ENCODE results near the gene USP49. TPM values are rescaled to one million over a fixed set of nuclear protein-coding genes. Genes with fewer than 3 reads are reported as not detected.

Gene USP49
- total and polyA plus RNA-seq, 2 of the 13 experiments (the other 11 are each of a cell fraction or from before 2014, with no cell fraction given), result 2.9 to 4.3 TPM

DNA sequence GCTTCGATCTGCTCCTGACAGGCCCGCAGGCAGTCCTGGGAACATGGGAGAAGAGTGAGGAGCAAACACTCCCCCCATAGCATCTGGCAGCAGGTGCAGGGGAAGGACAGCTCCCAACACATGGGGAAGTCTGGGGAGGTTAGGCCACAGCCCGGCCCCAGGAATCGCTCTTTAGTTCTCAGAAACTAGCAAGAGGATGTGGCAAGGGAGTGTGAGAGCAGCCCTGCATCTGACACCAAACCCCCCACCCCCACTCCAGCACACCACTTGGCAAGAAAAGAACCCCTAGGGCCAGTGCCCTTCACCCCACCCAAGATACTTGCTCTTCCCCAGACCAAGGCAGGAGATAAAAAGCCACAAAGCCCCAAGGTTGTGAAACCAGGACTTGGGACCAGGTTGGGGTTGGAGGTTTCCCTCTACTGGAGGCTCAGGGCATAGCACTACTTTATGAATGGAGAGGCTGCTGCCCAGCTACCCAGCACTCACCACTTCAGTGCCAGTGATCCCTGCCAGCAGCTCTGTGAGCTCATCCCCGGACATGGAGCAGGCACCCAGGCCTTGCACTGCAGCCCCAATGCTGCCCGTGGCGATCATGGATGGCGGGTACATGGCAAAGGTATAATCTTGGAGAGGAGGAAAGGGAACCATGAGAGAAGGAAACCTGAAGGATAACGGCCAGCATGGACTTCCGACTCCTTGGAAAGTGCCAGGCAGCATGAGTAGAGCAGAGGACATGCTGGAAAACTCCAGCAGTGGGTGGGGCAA is 41.1 kb upstream of the USP49 start (continued):
- TF ChIP-seq ZNF572 (CRISPR knock-in tag; IDR thresholded peaks at IDR 0.05), result 0 out of 2 replicates have a peak, but pooled peaks have one; percentile 17
- TF ChIP-seq REPIN1 (CRISPR knock-in tag; IDR thresholded peaks at IDR 0.05; ENCODE audit: borderline replicate concordance, low read depth), result peak; percentile 46; the same call in 1 of the 2 replicates
- TF ChIP-seq SALL2 (CRISPR knock-in tag; IDR thresholded peaks at IDR 0.05), result 0 out of 2 replicates have a peak, but pooled peaks have one; percentile 42
- peak; percentile 90 for TF ChIP-seq CEBPG (CRISPR knock-in tag; IDR thresholded peaks at IDR 0.05)
- no peak for TF ChIP-seq IKZF4 (CRISPR knock-in tag; IDR thresholded peaks at IDR 0.05; ENCODE audit: borderline replicate concordance, low read depth, not compliant biosample characterization)
- no peak for TF ChIP-seq NFYC (CRISPR knock-in tag; IDR thresholded peaks at IDR 0.05)
- peak; percentile 60; the same call in 1 of the 2 replicates for TF ChIP-seq POLR2G (IDR thresholded peaks at IDR 0.05; ENCODE audit: low read depth, low read length)
- TF ChIP-seq ZNF878 (CRISPR knock-in tag; IDR thresholded peaks at IDR 0.05), result 0 out of 2 replicates have a peak, but pooled peaks have one; percentile 28
- peak; percentile 0; the same call in 1 of the 2 replicates for TF ChIP-seq RBFOX2 (IDR thresholded peaks at IDR 0.05; ENCODE audit: low read depth, low read length)
- TF ChIP-seq ZSCAN29 (CRISPR knock-in tag; conservative IDR thresholded peaks at IDR 0.05), result no peak
- TF ChIP-seq TBX2 (CRISPR knock-in tag; IDR thresholded peaks at IDR 0.05; ENCODE audit: borderline replicate concordance), result peak; percentile 26; the same call in 1 of the 2 replicates
- TF ChIP-seq NR2F1 (CRISPR knock-in tag; IDR thresholded peaks at IDR 0.05), result no peak
- TF ChIP-seq SSRP1 (CRISPR knock-in tag; IDR thresholded peaks at IDR 0.05), result peak; percentile 52; the same call in 1 of the 2 replicates
- 0 out of 2 replicates have a peak, but pooled peaks have one; percentile 60 for TF ChIP-seq SMAD3 (CRISPR knock-in tag; IDR thresholded peaks at IDR 0.05)
- no peak for TF ChIP-seq MEIS1 (CRISPR knock-in tag; IDR thresholded peaks at IDR 0.05; ENCODE audit: borderline replicate concordance)
- TF ChIP-seq, protein P1, sequence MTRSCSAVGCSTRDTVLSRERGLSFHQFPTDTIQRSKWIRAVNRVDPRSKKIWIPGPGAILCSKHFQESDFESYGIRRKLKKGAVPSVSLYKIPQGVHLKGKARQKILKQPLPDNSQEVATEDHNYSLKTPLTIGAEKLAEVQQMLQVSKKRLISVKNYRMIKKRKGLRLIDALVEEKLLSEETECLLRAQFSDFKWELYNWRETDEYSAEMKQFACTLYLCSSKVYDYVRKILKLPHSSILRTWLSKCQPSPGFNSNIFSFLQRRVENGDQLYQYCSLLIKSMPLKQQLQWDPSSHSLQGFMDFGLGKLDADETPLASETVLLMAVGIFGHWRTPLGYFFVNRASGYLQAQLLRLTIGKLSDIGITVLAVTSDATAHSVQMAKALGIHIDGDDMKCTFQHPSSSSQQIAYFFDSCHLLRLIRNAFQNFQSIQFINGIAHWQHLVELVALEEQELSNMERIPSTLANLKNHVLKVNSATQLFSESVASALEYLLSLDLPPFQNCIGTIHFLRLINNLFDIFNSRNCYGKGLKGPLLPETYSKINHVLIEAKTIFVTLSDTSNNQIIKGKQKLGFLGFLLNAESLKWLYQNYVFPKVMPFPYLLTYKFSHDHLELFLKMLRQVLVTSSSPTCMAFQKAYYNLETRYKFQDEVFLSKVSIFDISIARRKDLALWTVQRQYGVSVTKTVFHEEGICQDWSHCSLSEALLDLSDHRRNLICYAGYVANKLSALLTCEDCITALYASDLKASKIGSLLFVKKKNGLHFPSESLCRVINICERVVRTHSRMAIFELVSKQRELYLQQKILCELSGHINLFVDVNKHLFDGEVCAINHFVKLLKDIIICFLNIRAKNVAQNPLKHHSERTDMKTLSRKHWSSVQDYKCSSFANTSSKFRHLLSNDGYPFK (CRISPR knock-in tag; IDR thresholded peaks at IDR 0.05; ENCODE audit: borderline replicate concordance), result no peak
- TF ChIP-seq, protein P2, sequence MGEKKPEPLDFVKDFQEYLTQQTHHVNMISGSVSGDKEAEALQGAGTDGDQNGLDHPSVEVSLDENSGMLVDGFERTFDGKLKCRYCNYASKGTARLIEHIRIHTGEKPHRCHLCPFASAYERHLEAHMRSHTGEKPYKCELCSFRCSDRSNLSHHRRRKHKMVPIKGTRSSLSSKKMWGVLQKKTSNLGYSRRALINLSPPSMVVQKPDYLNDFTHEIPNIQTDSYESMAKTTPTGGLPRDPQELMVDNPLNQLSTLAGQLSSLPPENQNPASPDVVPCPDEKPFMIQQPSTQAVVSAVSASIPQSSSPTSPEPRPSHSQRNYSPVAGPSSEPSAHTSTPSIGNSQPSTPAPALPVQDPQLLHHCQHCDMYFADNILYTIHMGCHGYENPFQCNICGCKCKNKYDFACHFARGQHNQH (CRISPR knock-in tag; IDR thresholded peaks at IDR 0.05), result peak; percentile 38; the same call in 1 of the 2 replicates
- TF ChIP-seq, protein P3, sequence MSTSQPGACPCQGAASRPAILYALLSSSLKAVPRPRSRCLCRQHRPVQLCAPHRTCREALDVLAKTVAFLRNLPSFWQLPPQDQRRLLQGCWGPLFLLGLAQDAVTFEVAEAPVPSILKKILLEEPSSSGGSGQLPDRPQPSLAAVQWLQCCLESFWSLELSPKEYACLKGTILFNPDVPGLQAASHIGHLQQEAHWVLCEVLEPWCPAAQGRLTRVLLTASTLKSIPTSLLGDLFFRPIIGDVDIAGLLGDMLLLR (CRISPR knock-in tag; IDR thresholded peaks at IDR 0.05), result peak; percentile 53; the same call in 1 of the 2 replicates
- TF ChIP-seq MXD3 (CRISPR knock-in tag; IDR thresholded peaks at IDR 0.05), result 0 out of 2 replicates have a peak, but pooled peaks have one; percentile 33
- TF ChIP-seq SP1 (IDR thresholded peaks at IDR 0.05), result no peak
- TF ChIP-seq SP1 (CRISPR knock-in tag; IDR thresholded peaks at IDR 0.05), result 0 out of 2 replicates have a peak, but pooled peaks have one; percentile 8
